ENCODE data around the gene JAG2.

Gene JAG2

DNA sequence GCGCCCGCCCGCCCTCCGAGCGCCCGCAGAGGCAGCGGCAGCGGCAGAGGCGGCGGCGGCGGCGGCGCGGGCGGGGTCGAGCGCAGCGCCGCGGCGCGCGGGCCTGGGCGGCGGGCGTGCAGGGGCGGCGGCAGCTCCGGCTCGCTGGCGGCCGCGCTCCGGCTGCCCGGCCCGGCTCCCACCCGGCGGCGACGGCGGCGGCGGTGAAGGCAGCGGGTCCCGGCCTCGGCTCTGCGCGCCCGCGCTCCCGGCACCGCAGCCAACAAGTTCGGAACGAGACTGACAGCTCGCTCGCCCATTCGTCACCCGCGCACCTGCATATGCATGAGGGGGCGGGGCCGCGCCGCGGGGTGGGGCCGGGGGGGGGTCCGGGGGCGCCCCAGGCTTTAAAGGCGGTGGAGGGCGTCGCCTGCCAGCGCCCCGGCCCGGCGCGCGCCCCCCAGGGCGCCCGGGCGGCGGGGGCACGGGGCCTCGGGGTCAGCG is at the start of gene JAG2:
JAG2 (minus strand) TSS at position 281 of the 483 bp plus-strand sequence. CDS start 356 bp downstream, outside the sequence.
- FAIRE-seq (no peak), DNase-seq (ENCODE audit: insufficient read length, low spot score) (peak; percentile 88)
- TF ChIP-seq, protein P1, sequence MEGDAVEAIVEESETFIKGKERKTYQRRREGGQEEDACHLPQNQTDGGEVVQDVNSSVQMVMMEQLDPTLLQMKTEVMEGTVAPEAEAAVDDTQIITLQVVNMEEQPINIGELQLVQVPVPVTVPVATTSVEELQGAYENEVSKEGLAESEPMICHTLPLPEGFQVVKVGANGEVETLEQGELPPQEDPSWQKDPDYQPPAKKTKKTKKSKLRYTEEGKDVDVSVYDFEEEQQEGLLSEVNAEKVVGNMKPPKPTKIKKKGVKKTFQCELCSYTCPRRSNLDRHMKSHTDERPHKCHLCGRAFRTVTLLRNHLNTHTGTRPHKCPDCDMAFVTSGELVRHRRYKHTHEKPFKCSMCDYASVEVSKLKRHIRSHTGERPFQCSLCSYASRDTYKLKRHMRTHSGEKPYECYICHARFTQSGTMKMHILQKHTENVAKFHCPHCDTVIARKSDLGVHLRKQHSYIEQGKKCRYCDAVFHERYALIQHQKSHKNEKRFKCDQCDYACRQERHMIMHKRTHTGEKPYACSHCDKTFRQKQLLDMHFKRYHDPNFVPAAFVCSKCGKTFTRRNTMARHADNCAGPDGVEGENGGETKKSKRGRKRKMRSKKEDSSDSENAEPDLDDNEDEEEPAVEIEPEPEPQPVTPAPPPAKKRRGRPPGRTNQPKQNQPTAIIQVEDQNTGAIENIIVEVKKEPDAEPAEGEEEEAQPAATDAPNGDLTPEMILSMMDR (IDR thresholded peaks at IDR 0.05; ENCODE audit: insufficient read depth, missing control alignments): no peak

DNA sequence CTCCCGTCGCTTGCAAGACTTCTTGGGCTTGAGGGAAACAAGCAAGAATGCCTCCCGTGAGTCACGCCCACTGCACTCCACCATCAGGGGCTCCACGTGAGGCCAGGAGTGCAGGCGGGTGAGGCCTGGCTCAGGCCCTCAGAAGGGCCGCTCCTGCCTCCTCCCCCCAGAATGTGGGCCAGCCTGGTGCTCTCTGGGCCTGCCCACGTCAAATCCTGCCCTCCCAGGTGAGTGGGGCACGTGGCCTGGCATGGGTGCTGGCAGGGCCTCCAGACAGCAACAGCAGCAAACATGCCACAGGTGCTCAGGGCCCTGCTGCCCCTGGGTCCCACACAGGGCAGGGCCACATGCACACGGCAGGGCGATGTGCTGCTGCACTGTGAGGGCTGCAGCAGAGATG is 49.2 kb upstream of the JAG2 start:
- DNase-seq (ENCODE audit: insufficient read length, low spot score) (no peak), FAIRE-seq (no peak)
- TF ChIP-seq, protein P1 (IDR thresholded peaks at IDR 0.05; ENCODE audit: insufficient read depth, missing control alignments): no peak

DNA sequence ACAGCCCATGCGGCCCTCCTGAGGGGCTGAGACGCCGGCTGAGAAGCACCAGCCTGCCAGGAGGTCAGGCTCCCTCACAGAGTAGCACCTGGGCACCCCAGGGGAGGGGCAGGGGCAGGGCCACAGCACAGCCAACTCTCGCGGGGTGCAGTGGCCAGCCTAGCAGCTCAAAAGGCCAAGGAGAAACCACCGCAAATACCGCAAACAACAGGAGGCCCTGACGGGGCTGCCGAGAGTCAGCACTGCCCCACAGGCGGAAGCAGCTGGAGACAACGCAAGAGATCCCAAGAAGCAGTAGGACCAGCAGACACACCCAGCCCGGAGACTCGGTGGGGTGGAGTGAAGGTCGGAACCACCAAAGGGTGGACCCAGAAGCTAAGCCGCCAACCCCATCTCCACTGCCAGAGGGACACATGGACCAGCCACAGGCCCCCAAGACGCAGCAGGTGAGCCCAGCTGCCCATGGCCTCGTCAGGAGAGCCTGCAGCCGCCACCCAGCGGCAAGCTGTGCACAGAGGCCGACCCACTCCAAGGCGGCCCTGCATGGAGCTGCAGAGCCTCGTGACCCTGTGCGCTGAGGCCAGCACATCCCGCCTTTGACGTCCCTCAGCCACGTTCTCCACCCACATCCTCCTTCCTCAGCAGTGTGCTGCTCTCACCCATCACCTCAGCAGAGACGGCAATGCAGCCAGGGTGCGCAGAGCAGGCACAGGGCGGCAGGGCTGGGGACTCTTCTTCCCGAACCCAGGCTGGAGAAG is 48.1 kb upstream of the JAG2 start:
- TF ChIP-seq, protein P1 (IDR thresholded peaks at IDR 0.05; ENCODE audit: insufficient read depth, missing control alignments): no peak
- DNase-seq (ENCODE audit: insufficient read length, low spot score) (no peak), FAIRE-seq (no peak)

DNA sequence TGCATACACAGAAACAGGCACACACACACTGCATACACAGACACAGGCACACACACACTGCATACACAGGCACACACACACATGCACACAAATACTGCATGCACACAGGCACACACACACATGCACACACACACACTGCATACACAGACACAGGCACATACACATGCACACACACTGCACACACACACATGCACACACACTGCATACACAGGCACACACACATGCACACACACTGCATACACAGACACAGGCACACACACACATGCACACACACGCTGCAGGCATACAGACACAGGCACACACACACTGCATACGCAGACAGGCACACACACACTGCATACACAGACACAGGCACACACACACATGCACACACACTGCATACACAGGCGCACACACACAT is 47.0 kb upstream of the JAG2 start:
- TF ChIP-seq, protein P1 (IDR thresholded peaks at IDR 0.05; ENCODE audit: insufficient read depth, missing control alignments): no peak
- FAIRE-seq (no peak), DNase-seq (ENCODE audit: insufficient read length, low spot score) (no peak)

DNA sequence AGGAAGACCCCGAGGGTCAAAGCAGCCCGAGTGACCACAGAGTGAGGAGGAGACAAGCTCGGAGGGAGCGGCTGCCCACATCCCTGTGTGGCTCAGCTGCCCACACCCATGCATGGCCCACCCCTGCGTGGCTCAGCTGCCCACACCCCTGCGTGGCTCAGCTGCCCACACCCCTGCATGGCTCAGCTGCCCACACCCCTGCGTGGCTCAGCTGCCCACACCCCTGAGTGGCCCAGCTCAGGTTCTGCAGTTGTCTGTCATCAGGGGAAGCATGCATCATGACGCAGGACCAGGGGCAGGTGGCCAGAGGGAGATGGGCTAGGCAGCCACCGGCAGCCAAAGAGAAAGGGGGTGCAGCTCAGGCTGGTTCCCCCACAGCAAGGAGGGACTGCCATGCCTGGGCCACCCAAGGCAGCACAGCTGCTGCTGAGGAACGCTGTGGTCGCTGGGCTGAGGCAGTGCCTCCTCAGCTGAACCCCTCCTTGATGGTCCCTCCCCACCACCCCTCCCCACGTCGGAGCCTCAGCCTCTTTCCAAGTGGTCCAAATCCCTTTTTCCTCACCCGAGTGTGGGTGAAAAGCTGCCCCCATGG is 45.8 kb upstream of the JAG2 start:
- no peak for DNase-seq (ENCODE audit: insufficient read length, low spot score)
- TF ChIP-seq, protein P1 (IDR thresholded peaks at IDR 0.05; ENCODE audit: insufficient read depth, missing control alignments): no peak
- no peak for FAIRE-seq

DNA sequence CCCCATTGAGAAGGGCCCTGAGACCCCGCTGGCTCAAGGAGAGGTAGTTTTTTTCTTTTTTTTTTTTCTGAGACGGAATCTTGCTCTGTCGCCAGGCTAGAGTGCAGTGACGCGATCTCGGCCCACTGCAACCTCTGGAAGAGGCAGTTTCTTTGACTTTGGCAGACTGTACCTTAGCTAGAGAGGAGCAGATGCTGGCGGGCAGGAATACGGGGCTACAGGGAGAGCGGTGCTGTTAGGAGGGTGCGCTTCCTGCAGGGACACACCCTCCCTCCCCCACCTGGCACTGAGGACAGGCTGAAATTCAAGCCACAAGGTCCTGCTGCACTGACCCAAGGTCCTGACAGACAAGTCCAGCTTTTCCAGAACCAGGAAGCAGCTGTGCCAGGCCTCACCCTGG is 44.8 kb upstream of the JAG2 start:
- DNase-seq (ENCODE audit: insufficient read length, low spot score) (no peak), FAIRE-seq (no peak)
- TF ChIP-seq, protein P1 (IDR thresholded peaks at IDR 0.05; ENCODE audit: insufficient read depth, missing control alignments): no peak
